Fibroblast of lung (primary cell): Measurements from ENCODE around the gene DCXR.

Experiments used
- EZH2 ChIP-seq: IDR thresholded peaks from 2 replicates; pipeline ENCODE4 v1.5.1; 2012; ENCODE audit warnings: low read length, control low read depth, mild to moderate bottlenecking; ENCODE audit errors: missing control alignments
- TF ChIP-seq, protein P1 (sequence below), 2 donors: IDR thresholded peaks in 1 of 2; conservative IDR thresholded peaks in 1 of 2; 1 replicate in 1 of 2; 2 replicates in 1 of 2; pipeline ENCODE4 v1.5.1; 2011 to 2012; ENCODE audit warnings: low read length in 2 of 2, control low read depth in 1 of 2, inconsistent platforms in 1 of 2, low read depth in 1 of 2, mild to moderate bottlenecking in 1 of 2

- TF ChIP-seq, protein P1, sequence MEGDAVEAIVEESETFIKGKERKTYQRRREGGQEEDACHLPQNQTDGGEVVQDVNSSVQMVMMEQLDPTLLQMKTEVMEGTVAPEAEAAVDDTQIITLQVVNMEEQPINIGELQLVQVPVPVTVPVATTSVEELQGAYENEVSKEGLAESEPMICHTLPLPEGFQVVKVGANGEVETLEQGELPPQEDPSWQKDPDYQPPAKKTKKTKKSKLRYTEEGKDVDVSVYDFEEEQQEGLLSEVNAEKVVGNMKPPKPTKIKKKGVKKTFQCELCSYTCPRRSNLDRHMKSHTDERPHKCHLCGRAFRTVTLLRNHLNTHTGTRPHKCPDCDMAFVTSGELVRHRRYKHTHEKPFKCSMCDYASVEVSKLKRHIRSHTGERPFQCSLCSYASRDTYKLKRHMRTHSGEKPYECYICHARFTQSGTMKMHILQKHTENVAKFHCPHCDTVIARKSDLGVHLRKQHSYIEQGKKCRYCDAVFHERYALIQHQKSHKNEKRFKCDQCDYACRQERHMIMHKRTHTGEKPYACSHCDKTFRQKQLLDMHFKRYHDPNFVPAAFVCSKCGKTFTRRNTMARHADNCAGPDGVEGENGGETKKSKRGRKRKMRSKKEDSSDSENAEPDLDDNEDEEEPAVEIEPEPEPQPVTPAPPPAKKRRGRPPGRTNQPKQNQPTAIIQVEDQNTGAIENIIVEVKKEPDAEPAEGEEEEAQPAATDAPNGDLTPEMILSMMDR (conservative IDR thresholded peaks at IDR 0.05 in 1 of 2, IDR thresholded peaks at IDR 0.05 in 1 of 2; ENCODE audit: low read depth in 1 of 2, low read length in 2 of 2) = no peak
- no peak for TF ChIP-seq EZH2
Measured at GRCh38 chr17:82018989-82019689, 18.4 kb downstream of the DCXR start.
